K562 (cell line): ENCODE measurements around the gene VWA5B1.

ENCODE experiments used
- CTCF ChIP-seq, 3 experiments: IDR thresholded peaks in 2 of 3; conservative IDR thresholded peaks in 1 of 3; 2 replicates each; pipeline ENCODE4 v1.5.1; 2011 to 2012; ENCODE audit warnings: low read length in 3 of 3, mild to moderate bottlenecking in 3 of 3, control low read depth in 2 of 3, improper control_type of control experiment in 1 of 3, inconsistent platforms in 1 of 3, low read depth in 1 of 3, mixed read lengths in 1 of 3, moderate library complexity in 1 of 3; ENCODE audit not compliant: insufficient read depth in 2 of 3
- ELK1 ChIP-seq: sonication (generic); formaldehyde crosslinking; IDR thresholded peaks from 2 replicates; pipeline ENCODE4 v1.8.1; 2022; ENCODE audit warnings: missing genetic modification reagents
- FOXK1 ChIP-seq: sonication (generic); formaldehyde crosslinking; IDR thresholded peaks from 2 replicates; pipeline ENCODE4 v1.8.0; 2022; ENCODE audit warnings: missing genetic modification reagents, mild to moderate bottlenecking, borderline replicate concordance
- GABPB2 ChIP-seq: fragments of 250-450 bp; sonication (Bioruptor Pico); conservative IDR thresholded peaks from 2 replicates; pipeline ENCODE4 v1.5.1; 2021; ENCODE audit warnings: mild to moderate bottlenecking
- HIVEP1 ChIP-seq: fragments of 250-450 bp; sonication (Bioruptor Pico); IDR thresholded peaks from 2 replicates; pipeline ENCODE4 v1.4.0; 2020; ENCODE audit warnings: mild to moderate bottlenecking
- MYC ChIP-seq, 2 experiments: fragments of 250-450 bp in 1 of 2; sonication (Bioruptor Pico) in 1 of 2; IDR thresholded peaks; 2 replicates each; pipeline versions ENCODE4 v1.5.1 to v1.6.1; 2012 to 2021; ENCODE audit warnings: low read depth in 2 of 2, borderline replicate concordance in 1 of 2, improper control_type of control experiment in 1 of 2, low read length in 1 of 2, mild to moderate bottlenecking in 1 of 2, moderate library complexity in 1 of 2
- REST ChIP-seq, 2 experiments: fragments of 450-650 bp; formaldehyde crosslinking in 1 of 2; IDR thresholded peaks; 2 replicates each; pipeline versions ENCODE4 v1.4.0 to v1.6.1; 2014 to 2020; ENCODE audit warnings: mild to moderate bottlenecking in 2 of 2, borderline replicate concordance in 1 of 2, low read depth in 1 of 2
- SMC3 ChIP-seq: conservative IDR thresholded peaks from 2 replicates; pipeline ENCODE4 v1.6.1; 2011; ENCODE audit warnings: low read depth, low read length, improper control_type of control experiment; ENCODE audit not compliant: insufficient read depth
- ZNF121 ChIP-seq: sonication (generic); formaldehyde crosslinking; conservative IDR thresholded peaks from 2 replicates; pipeline ENCODE4 v1.8.0; 2022; ENCODE audit warnings: missing genetic modification reagents

GRCh38 chr1:20359451-20360330, 69.0 kb downstream of the VWA5B1 start:
- TF ChIP-seq ELK1 (no peak), CTCF (IDR thresholded peaks at IDR 0.05 in 2 of 3, conservative IDR thresholded peaks at IDR 0.05 in 1 of 3; ENCODE audit: insufficient read depth in 2 of 3, low read depth in 1 of 3, low read length in 3 of 3) (no peak), HIVEP1 (CRISPR knock-in tag) (no peak), REST (IDR thresholded peaks at IDR 0.05; ENCODE audit: borderline replicate concordance) (no peak), REST (CRISPR knock-in tag; IDR thresholded peaks at IDR 0.05; ENCODE audit: low read depth) (no peak), GABPB2 (no peak), SMC3 (no peak), ZNF121 (CRISPR knock-in tag) (no peak), FOXK1 (no peak), MYC (IDR thresholded peaks at IDR 0.05; ENCODE audit: low read depth, low read length) (no peak), MYC (CRISPR knock-in tag; IDR thresholded peaks at IDR 0.05; ENCODE audit: borderline replicate concordance, low read depth) (no peak)
